PFSK-1 (cell line): ENCODE results near the gene SLCO3A1.

Source experiments
- FOXP2 ChIP-seq: optimal IDR thresholded peaks from 2 replicates; pipeline ENCODE3; 2011; ENCODE audit warnings: borderline replicate concordance, control low read depth, inconsistent platforms; ENCODE audit not compliant: insufficient read depth; ENCODE audit errors: extremely low read length, extremely low read depth
- POLR2AphosphoS5 ChIP-seq: IDR thresholded peaks from 2 replicates; pipeline ENCODE4 v1.6.1; 2012; ENCODE audit warnings: low read depth, mild to moderate bottlenecking, control low read depth, low read length, moderate library complexity
- SIN3A ChIP-seq: IDR thresholded peaks from 2 replicates; pipeline ENCODE4 v1.6.1; 2012; ENCODE audit warnings: mild to moderate bottlenecking, low read length, moderate library complexity, borderline replicate concordance; ENCODE audit not compliant: insufficient read depth
- TAF1 ChIP-seq: IDR thresholded peaks from 2 replicates; pipeline ENCODE4 v1.6.1; 2012; ENCODE audit warnings: low read length, control low read depth, borderline replicate concordance; ENCODE audit not compliant: insufficient read depth
- TF ChIP-seq, protein P1 (sequence below), 2 experiments: IDR thresholded peaks; 2 replicates each; pipeline versions ENCODE4 v1.6.1 to v1.8.0; 2011 to 2012; ENCODE audit warnings: low read depth in 2 of 2, low read length in 2 of 2, control low read depth in 1 of 2, inconsistent platforms in 1 of 2, mild to moderate bottlenecking in 1 of 2, moderate library complexity in 1 of 2; ENCODE audit not compliant: insufficient read depth in 1 of 2

SLCO3A1 gene

DNA sequence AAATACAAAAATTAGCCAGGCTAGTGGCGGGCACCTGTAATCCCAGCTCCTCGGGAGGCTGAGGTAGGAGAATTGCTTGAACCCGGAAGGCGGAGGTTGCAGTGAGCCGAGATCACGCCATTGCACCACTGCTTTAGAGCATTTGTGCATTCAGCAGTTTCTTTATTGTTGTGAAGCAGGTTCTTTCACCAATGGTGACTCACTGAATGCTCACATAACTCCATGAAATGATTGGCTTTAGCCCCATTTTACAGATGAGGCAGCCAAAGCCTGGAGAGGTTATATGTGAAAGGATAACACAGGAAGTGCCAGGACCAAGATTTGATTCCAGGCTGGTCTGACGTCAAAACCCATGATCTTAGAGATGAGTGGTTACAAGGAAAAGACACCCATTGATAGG lies 195.2 kb downstream of the SLCO3A1 start:
- TF ChIP-seq FOXP2 (no peak), TAF1 (no peak), POLR2AphosphoS5 (no peak), SIN3A (no peak)
- TF ChIP-seq, protein P1, sequence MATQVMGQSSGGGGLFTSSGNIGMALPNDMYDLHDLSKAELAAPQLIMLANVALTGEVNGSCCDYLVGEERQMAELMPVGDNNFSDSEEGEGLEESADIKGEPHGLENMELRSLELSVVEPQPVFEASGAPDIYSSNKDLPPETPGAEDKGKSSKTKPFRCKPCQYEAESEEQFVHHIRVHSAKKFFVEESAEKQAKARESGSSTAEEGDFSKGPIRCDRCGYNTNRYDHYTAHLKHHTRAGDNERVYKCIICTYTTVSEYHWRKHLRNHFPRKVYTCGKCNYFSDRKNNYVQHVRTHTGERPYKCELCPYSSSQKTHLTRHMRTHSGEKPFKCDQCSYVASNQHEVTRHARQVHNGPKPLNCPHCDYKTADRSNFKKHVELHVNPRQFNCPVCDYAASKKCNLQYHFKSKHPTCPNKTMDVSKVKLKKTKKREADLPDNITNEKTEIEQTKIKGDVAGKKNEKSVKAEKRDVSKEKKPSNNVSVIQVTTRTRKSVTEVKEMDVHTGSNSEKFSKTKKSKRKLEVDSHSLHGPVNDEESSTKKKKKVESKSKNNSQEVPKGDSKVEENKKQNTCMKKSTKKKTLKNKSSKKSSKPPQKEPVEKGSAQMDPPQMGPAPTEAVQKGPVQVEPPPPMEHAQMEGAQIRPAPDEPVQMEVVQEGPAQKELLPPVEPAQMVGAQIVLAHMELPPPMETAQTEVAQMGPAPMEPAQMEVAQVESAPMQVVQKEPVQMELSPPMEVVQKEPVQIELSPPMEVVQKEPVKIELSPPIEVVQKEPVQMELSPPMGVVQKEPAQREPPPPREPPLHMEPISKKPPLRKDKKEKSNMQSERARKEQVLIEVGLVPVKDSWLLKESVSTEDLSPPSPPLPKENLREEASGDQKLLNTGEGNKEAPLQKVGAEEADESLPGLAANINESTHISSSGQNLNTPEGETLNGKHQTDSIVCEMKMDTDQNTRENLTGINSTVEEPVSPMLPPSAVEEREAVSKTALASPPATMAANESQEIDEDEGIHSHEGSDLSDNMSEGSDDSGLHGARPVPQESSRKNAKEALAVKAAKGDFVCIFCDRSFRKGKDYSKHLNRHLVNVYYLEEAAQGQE (IDR thresholded peaks at IDR 0.05; ENCODE audit: insufficient read depth in 1 of 2, low read depth in 2 of 2, low read length in 2 of 2), result no peak

- no peak for TF ChIP-seq FOXP2
- TF ChIP-seq, protein P1 (IDR thresholded peaks at IDR 0.05; ENCODE audit: insufficient read depth in 1 of 2, low read depth in 2 of 2, low read length in 2 of 2), result no peak
- TF ChIP-seq TAF1, result no peak
- TF ChIP-seq POLR2AphosphoS5, result no peak
- TF ChIP-seq SIN3A, result no peak
Observed at GRCh38 chr15:92049290-92049989, 195.9 kb downstream of the SLCO3A1 start.

GRCh38 chr15:92050220-92050898 lies 196.9 kb downstream of the SLCO3A1 start:
- TF ChIP-seq SIN3A, result no peak
- TF ChIP-seq, protein P1 (IDR thresholded peaks at IDR 0.05; ENCODE audit: insufficient read depth in 1 of 2, low read depth in 2 of 2, low read length in 2 of 2), result no peak
- no peak for TF ChIP-seq FOXP2
- no peak for TF ChIP-seq TAF1

GRCh38 chr15:92051716-92052115 lies 198.2 kb downstream of the SLCO3A1 start:
- TF ChIP-seq, protein P1 (IDR thresholded peaks at IDR 0.05; ENCODE audit: insufficient read depth in 1 of 2, low read depth in 2 of 2, low read length in 2 of 2), result no peak
- no peak for TF ChIP-seq FOXP2
- no peak for TF ChIP-seq TAF1
- no peak for TF ChIP-seq POLR2AphosphoS5
- TF ChIP-seq SIN3A, result no peak
